Thoracic aorta (tissue), 2 donors: ENCODE data around the gene TMEM130. TPM values are rescaled to one million over a fixed set of nuclear protein-coding genes. Genes with fewer than 3 reads are reported as not detected.

Source experiments
- ATAC-seq: fragments of 150-250 bp; one replicate; pipeline ENCODE4 v1.8.0; 2017; ENCODE audit warnings: low read depth; ENCODE audit not compliant: insufficient number of reproducible peaks, low FRiP score
- DNase-seq: peaks from one replicate; pipeline ENCODE4 v3.0.0-alpha.2; 2020; ENCODE audit warnings: low spot score
- H3K27ac ChIP-seq, 2 donors: fragments of 200-600 bp; sonication (generic); 1 replicate in 1 of 2; 2 replicates in 1 of 2; pipeline ENCODE4 v1.5.1; 2016; ENCODE audit warnings: mild to moderate bottlenecking in 2 of 2, moderate library complexity in 2 of 2
- H3K27me3 ChIP-seq: fragments of 200-600 bp; sonication (generic); replicated peaks from 2 replicates; pipeline ENCODE4 v1.6.0; 2016; ENCODE audit warnings: mild to moderate bottlenecking; ENCODE audit not compliant: insufficient read depth
- H3K36me3 ChIP-seq: fragments of 200-600 bp; sonication (generic); one replicate; pipeline ENCODE4 v1.5.1; 2016
- H3K4me1 ChIP-seq, 2 donors: fragments of 200-600 bp; sonication (generic); 1 replicate in 1 of 2; 2 replicates in 1 of 2; pipeline versions ENCODE4 v1.5.1 to v1.6.0; 2016; ENCODE audit warnings: low read depth in 2 of 2, mild to moderate bottlenecking in 1 of 2; ENCODE audit not compliant: control insufficient read depth in 1 of 2
- H3K4me3 ChIP-seq: fragments of 200-600 bp; sonication (generic); 2 replicates; pipeline ENCODE4 v1.5.1; 2016; ENCODE audit warnings: mild to moderate bottlenecking
- H3K9me3 ChIP-seq: fragments of 200-600 bp; sonication (generic); 2 replicates; pipeline ENCODE4 v1.5.1; 2016
- CTCF ChIP-seq: fragments of 200-600 bp; sonication (generic); IDR thresholded peaks from one replicate; pipeline ENCODE4 v1.5.1; 2019; ENCODE audit warnings: antibody characterized with exemption
- total RNA-seq, 2 donors: library from RNA; depleted of rRNA; stranded (reverse); fragments of >200 nt; gene quantifications; one replicate each; pipeline versions ENCODE4 v1.1.0 to v1.2.3, GENCODE V29; 2016

TMEM130 gene
- total RNA-seq, 2 donors from 2014 or later, result 26.2 to 57.0 TPM

GRCh38 chr7:98808751-98809460 lies 60.9 kb downstream of the TMEM130 start:
- H3K9me3 ChIP-seq, result no peaks in the 10 kb centered on the region
- no peaks in the 10 kb centered on the region for H3K36me3 ChIP-seq
- no peak overlapping the region for H3K27ac ChIP-seq
- no peak overlapping the region for H3K4me3 ChIP-seq
- DNase-seq, result no peak
- peaks cover 9 to 15% of the 10 kb centered on the region in 2 donors for H3K4me1 ChIP-seq
- TF ChIP-seq CTCF, result no peak
- no peaks in the 10 kb centered on the region for H3K27me3 ChIP-seq
- no peak for ATAC-seq

GRCh38 chr7:98807068-98808048 lies 62.5 kb downstream of the TMEM130 start:
- Histone ChIP-seq H3K4me3 (no peak overlapping the region), H3K27ac (no peak overlapping the region), H3K36me3 (no peaks in the 10 kb centered on the region), H3K9me3 (no peaks in the 10 kb centered on the region), H3K27me3 (no peaks in the 10 kb centered on the region), H3K4me1 (peaks cover 15 to 20% of the 10 kb centered on the region in 2 donors)
- TF ChIP-seq CTCF, result no peak
- ATAC-seq, result no peak
- DNase-seq, result no peak

GRCh38 chr7:98805956-98806838 lies 63.6 kb downstream of the TMEM130 start:
- ATAC-seq, result no peak
- no peak overlapping the region for H3K4me3 ChIP-seq
- DNase-seq, result no peak

GRCh38 chr7:98802781-98803110 lies 67.1 kb downstream of the TMEM130 start:
- peak overlapping the region in 1 of 2 donors; percentile 63 for H3K27ac ChIP-seq
- no peak for DNase-seq
- TF ChIP-seq CTCF, result no peak
- H3K27me3 ChIP-seq, result no peaks in the 10 kb centered on the region
- no peaks in the 10 kb centered on the region for H3K36me3 ChIP-seq
- peaks cover 6 to 15% of the 10 kb centered on the region in 2 donors for H3K4me1 ChIP-seq
- no peak overlapping the region for H3K4me3 ChIP-seq
- ATAC-seq, result no peak
- H3K9me3 ChIP-seq, result peaks cover 6% of the 10 kb centered on the region

More at GRCh38 chr7:98805956-98806838, 63.6 kb downstream of the TMEM130 start:
- peaks cover 1% of the 10 kb centered on the region for H3K9me3 ChIP-seq
- H3K27me3 ChIP-seq, result no peaks in the 10 kb centered on the region
- no peaks in the 10 kb centered on the region for H3K36me3 ChIP-seq
- H3K27ac ChIP-seq, result no peak overlapping the region
- TF ChIP-seq CTCF, result no peak
- H3K4me1 ChIP-seq, result peaks cover 16 to 29% of the 10 kb centered on the region in 2 donors
